ENCODE data around the gene GUCA1A.

DNA sequence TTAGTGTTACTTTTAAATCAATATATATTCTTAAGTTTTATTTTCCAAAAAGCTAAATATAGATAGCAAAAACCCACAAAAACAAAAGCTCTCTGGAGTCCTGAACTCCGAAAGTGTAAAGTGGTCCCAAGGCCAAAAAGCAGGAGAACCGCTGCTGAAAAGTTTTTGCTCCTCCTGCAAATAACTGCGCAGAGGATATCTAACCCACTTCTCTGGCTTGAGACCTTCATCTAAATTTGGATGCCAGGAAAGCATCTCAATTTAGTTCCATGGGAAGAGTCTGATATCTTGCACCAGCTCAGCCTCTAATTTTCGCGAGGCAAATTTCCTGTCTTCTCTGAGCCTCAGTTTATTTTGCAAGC, 44.0 kb downstream of the GUCA1A start:
- TF ChIP-seq POLR2A (IDR thresholded peaks at IDR 0.05; ENCODE audit: low read length) (no peak), GATA1 (IDR thresholded peaks at IDR 0.05; ENCODE audit: low read depth, low read length) (no peak)
